Mammary epithelial cell (primary cell): ENCODE data around the gene FKBP8.

Experiments used
- CTCF ChIP-seq, 2 donors: IDR thresholded peaks in 1 of 2; conservative IDR thresholded peaks in 1 of 2; 2 replicates each; pipeline ENCODE4 v1.5.1; 2011 to 2012; ENCODE audit warnings: inconsistent platforms in 2 of 2, low read length in 2 of 2, mild to moderate bottlenecking in 2 of 2, control low read depth in 1 of 2, low read depth in 1 of 2; ENCODE audit not compliant: insufficient read depth in 1 of 2; ENCODE audit errors: extremely low read depth in 1 of 2
- EZH2 ChIP-seq: IDR thresholded peaks from 2 replicates; pipeline ENCODE4 v1.6.1; 2012; ENCODE audit warnings: low read length, inconsistent platforms, borderline replicate concordance

GRCh38 chr19:18513868-18514267 is 29.5 kb downstream of the FKBP8 start:
- no peak for TF ChIP-seq CTCF (conservative IDR thresholded peaks at IDR 0.05 in 1 of 2, IDR thresholded peaks at IDR 0.05 in 1 of 2; ENCODE audit: extremely low read depth in 1 of 2, insufficient read depth in 1 of 2, low read depth in 1 of 2, low read length in 2 of 2)
- TF ChIP-seq EZH2 = no peak
